Liver (tissue), 9 donors: ENCODE data around the gene IRGC. TPM values are rescaled to one million over a fixed set of nuclear protein-coding genes. Genes with fewer than 3 reads are reported as not detected.

Experiments
- DNase-seq: peaks from one replicate; pipeline ENCODE4 v3.0.0-alpha.2; 2017; ENCODE audit warnings: low spot score
- H3K27ac ChIP-seq, 2 donors: one replicate each; pipeline ENCODE4 v1.7.0; 2013; ENCODE audit warnings: inconsistent platforms in 2 of 2, low read length in 2 of 2, control low read depth in 1 of 2, low read depth in 1 of 2, mild to moderate bottlenecking in 1 of 2
- H3K27me3 ChIP-seq, 4 donors: one replicate each; pipeline versions ENCODE4 v1.6.1 to v1.7.0; 2013; ENCODE audit warnings: low read length in 3 of 4, inconsistent platforms in 1 of 4, mild to moderate bottlenecking in 1 of 4, moderate library complexity in 1 of 4; ENCODE audit not compliant: control insufficient read depth in 4 of 4, insufficient read depth in 4 of 4
- H3K36me3 ChIP-seq, 4 donors: one replicate each; pipeline versions ENCODE4 v1.6.1 to v1.7.0; 2013; ENCODE audit warnings: low read length in 3 of 4, mild to moderate bottlenecking in 3 of 4, low read depth in 1 of 4, moderate library complexity in 1 of 4; ENCODE audit not compliant: control insufficient read depth in 4 of 4, insufficient read depth in 3 of 4
- H3K4me1 ChIP-seq, 4 donors: one replicate each; pipeline versions ENCODE4 v1.6.1 to v1.7.0; 2013; ENCODE audit warnings: low read length in 3 of 4, mild to moderate bottlenecking in 3 of 4, moderate library complexity in 1 of 4; ENCODE audit not compliant: control insufficient read depth in 4 of 4, insufficient read depth in 4 of 4
- H3K4me3 ChIP-seq, 3 donors: one replicate each; pipeline versions ENCODE4 v1.6.1 to v1.7.0; 2013; ENCODE audit warnings: low read length in 3 of 3, control low read depth in 1 of 3, low read depth in 1 of 3, mild to moderate bottlenecking in 1 of 3
- H3K9ac ChIP-seq, 2 donors: one replicate each; pipeline ENCODE4 v1.7.0; 2013; ENCODE audit warnings: low read length in 2 of 2, mild to moderate bottlenecking in 2 of 2, moderate library complexity in 2 of 2, control low read depth in 1 of 2, low read depth in 1 of 2
- H3K9me3 ChIP-seq, 4 donors: one replicate each; pipeline versions ENCODE4 v1.6.1 to v1.7.0; 2013; ENCODE audit warnings: low read length in 3 of 4; ENCODE audit not compliant: control insufficient read depth in 4 of 4
- EGR1 ChIP-seq, 2 donors: IDR thresholded peaks; 2 replicates each; pipeline ENCODE4 v1.6.1; 2016 to 2018; ENCODE audit warnings: antibody characterized with exemption in 2 of 2, low read depth in 2 of 2
- FOXA1 ChIP-seq: IDR thresholded peaks from 2 replicates; pipeline ENCODE4 v1.6.1; 2016; ENCODE audit warnings: antibody characterized with exemption
- FOXA2 ChIP-seq: IDR thresholded peaks from 2 replicates; pipeline ENCODE4 v1.6.1; 2016; ENCODE audit warnings: antibody characterized with exemption
- GABPA ChIP-seq, 2 donors: IDR thresholded peaks in 1 of 2; conservative IDR thresholded peaks in 1 of 2; 2 replicates each; pipeline ENCODE4 v1.6.1; 2016; ENCODE audit warnings: antibody characterized with exemption in 2 of 2, mild to moderate bottlenecking in 1 of 2, moderate library complexity in 1 of 2
- HNF4A ChIP-seq, 2 donors: conservative IDR thresholded peaks; 2 replicates each; pipeline ENCODE4 v1.6.1; 2016; ENCODE audit warnings: antibody characterized with exemption in 2 of 2, mild to moderate bottlenecking in 2 of 2
- HNF4G ChIP-seq: IDR thresholded peaks from 2 replicates; pipeline ENCODE4 v1.6.1; 2016; ENCODE audit warnings: antibody characterized with exemption
- JUND ChIP-seq, 2 donors: IDR thresholded peaks; 2 replicates each; pipeline ENCODE4 v1.6.1; 2016; ENCODE audit warnings: antibody characterized with exemption in 2 of 2
- NR2F2 ChIP-seq: IDR thresholded peaks from 2 replicates; pipeline ENCODE4 v1.6.1; 2016; ENCODE audit warnings: antibody characterized with exemption
- RAD21 ChIP-seq, 2 donors: IDR thresholded peaks; 2 replicates each; pipeline ENCODE4 v1.6.1; 2016; ENCODE audit warnings: antibody characterized with exemption in 2 of 2, mild to moderate bottlenecking in 2 of 2
- RXRA ChIP-seq, 2 donors: IDR thresholded peaks; 2 replicates each; pipeline ENCODE4 v1.6.1; 2017 to 2018; ENCODE audit warnings: antibody characterized with exemption in 2 of 2, mild to moderate bottlenecking in 1 of 2
- SP1 ChIP-seq: IDR thresholded peaks from 2 replicates; pipeline ENCODE4 v1.6.1; 2018; ENCODE audit warnings: antibody characterized with exemption, mild to moderate bottlenecking
- TAF1 ChIP-seq: conservative IDR thresholded peaks from 2 replicates; pipeline ENCODE4 v1.6.1; 2016; ENCODE audit warnings: antibody characterized with exemption, mild to moderate bottlenecking
- YY1 ChIP-seq: IDR thresholded peaks from 2 replicates; pipeline ENCODE4 v1.6.1; 2016; ENCODE audit warnings: antibody characterized with exemption, mild to moderate bottlenecking
- WGBS: extraction: QIAGEN DNeasy Blood & Tissue Kit; methylation state at CpG from one replicate; pipeline ENCODE4 v1.1.7; 2013; 5-methylcytosine and 5-hydroxymethylcytosine counted together
- polyA plus RNA-seq, 2 donors: library from polyadenylated mRNA; stranded (reverse) in 1 of 2; unstranded in 1 of 2; fragments of 200-250 nt in 1 of 2; fragments of >200 nt in 1 of 2; fragmentation: Nextera tagmentation in 1 of 2; extraction: Ambion mirVana in 1 of 2; gene quantifications; one replicate each; pipeline versions ENCODE4 v1.2.1 to v1.2.3, GENCODE V29; 2013 to 2015
- total RNA-seq, 2 donors: library from RNA; depleted of rRNA; stranded (reverse); fragments of >200 nt; gene quantifications; one replicate each; pipeline ENCODE4 v1.2.3, GENCODE V29; 2014
- TF ChIP-seq, protein P1 (sequence below): fragments of 150-350 bp; IDR thresholded peaks from 2 replicates; pipeline ENCODE4 v1.5.1; 2017; ENCODE audit warnings: improper control_type of control experiment, low read depth, low read length; ENCODE audit not compliant: missing input control
- TF ChIP-seq, protein P2 (sequence below): IDR thresholded peaks from 2 replicates; pipeline ENCODE4 v1.6.1; 2016; ENCODE audit warnings: antibody characterized with exemption
- TF ChIP-seq, protein P3 (sequence below): IDR thresholded peaks from 2 replicates; pipeline ENCODE4 v1.6.1; 2016; ENCODE audit warnings: antibody characterized with exemption, mild to moderate bottlenecking
- TF ChIP-seq, protein P4 (sequence below): IDR thresholded peaks from 2 replicates; pipeline ENCODE4 v1.6.1; 2016; ENCODE audit warnings: antibody characterized with exemption
- TF ChIP-seq, protein P5 (sequence below): IDR thresholded peaks from 2 replicates; pipeline ENCODE4 v1.6.1; 2016; ENCODE audit warnings: antibody characterized with exemption
- donor health status: healthy.
- donor health status: healthy.
- donor health status: healthy.
- donor health status: healthy.
- donor health status: healthy.

The IRGC gene
- total and polyA plus RNA-seq, 4 donors: not detected

DNA sequence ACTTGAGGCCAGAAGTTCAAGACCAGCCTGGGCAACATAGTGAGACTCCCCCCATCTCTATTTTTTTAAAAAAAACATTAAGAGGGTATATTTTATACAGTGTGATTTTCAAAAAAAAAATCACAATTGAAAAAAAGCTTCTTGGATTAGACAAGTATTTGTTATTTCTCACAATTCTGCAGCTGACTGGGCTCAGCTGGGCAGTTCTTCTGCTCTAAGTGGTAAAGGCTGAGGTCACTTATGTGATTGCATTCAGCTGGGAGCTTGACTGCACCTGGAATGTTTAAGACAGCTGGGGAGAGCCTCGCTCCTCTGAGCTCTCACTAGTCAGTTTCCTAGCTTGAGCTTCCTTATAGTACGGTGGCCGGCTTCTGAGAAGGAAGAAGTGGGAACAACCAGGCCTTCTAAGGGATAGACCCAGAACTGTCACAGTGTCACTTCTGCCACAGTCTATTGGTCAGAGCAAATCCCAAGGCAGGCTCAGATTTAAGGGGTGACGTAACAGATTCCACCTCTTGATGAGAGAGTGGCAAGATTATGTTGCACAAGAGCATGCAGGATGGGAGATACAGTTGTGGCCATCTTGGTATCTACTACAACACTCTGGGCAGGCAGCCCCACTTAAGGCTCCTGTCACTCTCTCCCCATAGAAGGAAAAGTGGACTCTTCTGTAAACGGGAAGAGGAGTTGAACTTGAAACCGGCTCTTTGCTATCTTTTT, 19.7 kb upstream of the IRGC start:
- no peak for DNase-seq
- Histone ChIP-seq H3K27ac (no peak overlapping the region), H3K36me3 (no peaks in the 10 kb centered on the region), H3K27me3 (peaks cover 0 to 3% (median 1%) of the 10 kb centered on the region in 4 donors), H3K9me3 (peaks cover 7 to 14% (median 12%) of the 10 kb centered on the region in 4 donors), H3K9ac (no peak overlapping the region), H3K4me1 (no peaks in the 10 kb centered on the region), H3K4me3 (no peak overlapping the region)
- TF ChIP-seq, protein P1, sequence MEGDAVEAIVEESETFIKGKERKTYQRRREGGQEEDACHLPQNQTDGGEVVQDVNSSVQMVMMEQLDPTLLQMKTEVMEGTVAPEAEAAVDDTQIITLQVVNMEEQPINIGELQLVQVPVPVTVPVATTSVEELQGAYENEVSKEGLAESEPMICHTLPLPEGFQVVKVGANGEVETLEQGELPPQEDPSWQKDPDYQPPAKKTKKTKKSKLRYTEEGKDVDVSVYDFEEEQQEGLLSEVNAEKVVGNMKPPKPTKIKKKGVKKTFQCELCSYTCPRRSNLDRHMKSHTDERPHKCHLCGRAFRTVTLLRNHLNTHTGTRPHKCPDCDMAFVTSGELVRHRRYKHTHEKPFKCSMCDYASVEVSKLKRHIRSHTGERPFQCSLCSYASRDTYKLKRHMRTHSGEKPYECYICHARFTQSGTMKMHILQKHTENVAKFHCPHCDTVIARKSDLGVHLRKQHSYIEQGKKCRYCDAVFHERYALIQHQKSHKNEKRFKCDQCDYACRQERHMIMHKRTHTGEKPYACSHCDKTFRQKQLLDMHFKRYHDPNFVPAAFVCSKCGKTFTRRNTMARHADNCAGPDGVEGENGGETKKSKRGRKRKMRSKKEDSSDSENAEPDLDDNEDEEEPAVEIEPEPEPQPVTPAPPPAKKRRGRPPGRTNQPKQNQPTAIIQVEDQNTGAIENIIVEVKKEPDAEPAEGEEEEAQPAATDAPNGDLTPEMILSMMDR: no peak
- no peak for TF ChIP-seq HNF4G
- TF ChIP-seq RAD21 (IDR thresholded peaks at IDR 0.05): no peak
- TF ChIP-seq, protein P2, sequence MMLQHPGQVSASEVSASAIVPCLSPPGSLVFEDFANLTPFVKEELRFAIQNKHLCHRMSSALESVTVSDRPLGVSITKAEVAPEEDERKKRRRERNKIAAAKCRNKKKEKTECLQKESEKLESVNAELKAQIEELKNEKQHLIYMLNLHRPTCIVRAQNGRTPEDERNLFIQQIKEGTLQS: no peak
- TF ChIP-seq GABPA (IDR thresholded peaks at IDR 0.05 in 1 of 2, conservative IDR thresholded peaks at IDR 0.05 in 1 of 2): no peak
- no peak for TF ChIP-seq JUND (IDR thresholded peaks at IDR 0.05)
- TF ChIP-seq NR2F2: no peak
- no peak for TF ChIP-seq SP1
- TF ChIP-seq TAF1: no peak
- no peak for TF ChIP-seq FOXA1
- TF ChIP-seq, protein P3, sequence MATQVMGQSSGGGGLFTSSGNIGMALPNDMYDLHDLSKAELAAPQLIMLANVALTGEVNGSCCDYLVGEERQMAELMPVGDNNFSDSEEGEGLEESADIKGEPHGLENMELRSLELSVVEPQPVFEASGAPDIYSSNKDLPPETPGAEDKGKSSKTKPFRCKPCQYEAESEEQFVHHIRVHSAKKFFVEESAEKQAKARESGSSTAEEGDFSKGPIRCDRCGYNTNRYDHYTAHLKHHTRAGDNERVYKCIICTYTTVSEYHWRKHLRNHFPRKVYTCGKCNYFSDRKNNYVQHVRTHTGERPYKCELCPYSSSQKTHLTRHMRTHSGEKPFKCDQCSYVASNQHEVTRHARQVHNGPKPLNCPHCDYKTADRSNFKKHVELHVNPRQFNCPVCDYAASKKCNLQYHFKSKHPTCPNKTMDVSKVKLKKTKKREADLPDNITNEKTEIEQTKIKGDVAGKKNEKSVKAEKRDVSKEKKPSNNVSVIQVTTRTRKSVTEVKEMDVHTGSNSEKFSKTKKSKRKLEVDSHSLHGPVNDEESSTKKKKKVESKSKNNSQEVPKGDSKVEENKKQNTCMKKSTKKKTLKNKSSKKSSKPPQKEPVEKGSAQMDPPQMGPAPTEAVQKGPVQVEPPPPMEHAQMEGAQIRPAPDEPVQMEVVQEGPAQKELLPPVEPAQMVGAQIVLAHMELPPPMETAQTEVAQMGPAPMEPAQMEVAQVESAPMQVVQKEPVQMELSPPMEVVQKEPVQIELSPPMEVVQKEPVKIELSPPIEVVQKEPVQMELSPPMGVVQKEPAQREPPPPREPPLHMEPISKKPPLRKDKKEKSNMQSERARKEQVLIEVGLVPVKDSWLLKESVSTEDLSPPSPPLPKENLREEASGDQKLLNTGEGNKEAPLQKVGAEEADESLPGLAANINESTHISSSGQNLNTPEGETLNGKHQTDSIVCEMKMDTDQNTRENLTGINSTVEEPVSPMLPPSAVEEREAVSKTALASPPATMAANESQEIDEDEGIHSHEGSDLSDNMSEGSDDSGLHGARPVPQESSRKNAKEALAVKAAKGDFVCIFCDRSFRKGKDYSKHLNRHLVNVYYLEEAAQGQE: no peak
- TF ChIP-seq EGR1 (IDR thresholded peaks at IDR 0.05; ENCODE audit: low read depth in 2 of 2): no peak
- TF ChIP-seq, protein P4, sequence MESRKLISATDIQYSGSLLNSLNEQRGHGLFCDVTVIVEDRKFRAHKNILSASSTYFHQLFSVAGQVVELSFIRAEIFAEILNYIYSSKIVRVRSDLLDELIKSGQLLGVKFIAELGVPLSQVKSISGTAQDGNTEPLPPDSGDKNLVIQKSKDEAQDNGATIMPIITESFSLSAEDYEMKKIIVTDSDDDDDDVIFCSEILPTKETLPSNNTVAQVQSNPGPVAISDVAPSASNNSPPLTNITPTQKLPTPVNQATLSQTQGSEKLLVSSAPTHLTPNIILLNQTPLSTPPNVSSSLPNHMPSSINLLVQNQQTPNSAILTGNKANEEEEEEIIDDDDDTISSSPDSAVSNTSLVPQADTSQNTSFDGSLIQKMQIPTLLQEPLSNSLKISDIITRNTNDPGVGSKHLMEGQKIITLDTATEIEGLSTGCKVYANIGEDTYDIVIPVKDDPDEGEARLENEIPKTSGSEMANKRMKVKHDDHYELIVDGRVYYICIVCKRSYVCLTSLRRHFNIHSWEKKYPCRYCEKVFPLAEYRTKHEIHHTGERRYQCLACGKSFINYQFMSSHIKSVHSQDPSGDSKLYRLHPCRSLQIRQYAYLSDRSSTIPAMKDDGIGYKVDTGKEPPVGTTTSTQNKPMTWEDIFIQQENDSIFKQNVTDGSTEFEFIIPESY: no peak
- TF ChIP-seq, protein P5, sequence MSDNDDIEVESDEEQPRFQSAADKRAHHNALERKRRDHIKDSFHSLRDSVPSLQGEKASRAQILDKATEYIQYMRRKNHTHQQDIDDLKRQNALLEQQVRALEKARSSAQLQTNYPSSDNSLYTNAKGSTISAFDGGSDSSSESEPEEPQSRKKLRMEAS: no peak
- no peak for TF ChIP-seq RXRA (IDR thresholded peaks at IDR 0.05)
- no peak for TF ChIP-seq FOXA2
- TF ChIP-seq HNF4A (conservative IDR thresholded peaks at IDR 0.05): no peak
- no peak for TF ChIP-seq YY1
- WGBS: 79% methylated on average over 6 of the region's 6 CpGs
